Cardiac muscle cell (in vitro differentiated cells and primary cell): Measurements from ENCODE around the gene ABL2. TPM values are rescaled to one million over a fixed set of nuclear protein-coding genes. Genes with fewer than 3 reads are reported as not detected.

Experiments used
- DNase-seq, 2 donors: peaks; one replicate each; pipeline versions ENCODE4 v3.0.0 to v3.0.0-alpha.2; 2010 to 2017; ENCODE audit warnings: low read depth in 1 of 2, low spot score in 1 of 2
- H3K27ac ChIP-seq: fragments of 200-600 bp; sonication (generic); 2 replicates; pipeline ENCODE4 v1.5.1; 2016
- H3K27me3 ChIP-seq: fragments of 200-600 bp; sonication (generic); 2 replicates; pipeline ENCODE4 v1.6.0; 2016; ENCODE audit warnings: control low read depth
- H3K36me3 ChIP-seq: fragments of 200-600 bp; sonication (generic); 2 replicates; pipeline ENCODE4 v1.5.1; 2016; ENCODE audit warnings: control low read depth
- H3K4me1 ChIP-seq: fragments of 200-600 bp; sonication (generic); 2 replicates; pipeline ENCODE4 v1.8.1; 2017; ENCODE audit warnings: low read depth, mild to moderate bottlenecking, mixed run types
- H3K4me3 ChIP-seq: fragments of 200-600 bp; sonication (generic); 2 replicates; pipeline ENCODE4 v1.5.1; 2016; ENCODE audit warnings: mild to moderate bottlenecking
- H3K9me3 ChIP-seq: fragments of 200-600 bp; sonication (generic); 2 replicates; pipeline ENCODE4 v1.5.1; 2017; ENCODE audit warnings: low read depth, mild to moderate bottlenecking, control low read depth
- CTCF ChIP-seq: IDR thresholded peaks from 2 replicates; pipeline ENCODE4 v1.5.1; 2012; ENCODE audit warnings: low read depth, mild to moderate bottlenecking, low read length
- polyA plus RNA-seq: library from polyadenylated mRNA; unstranded; fragments of >200 nt; fragmentation: Nextera tagmentation; extraction: Ambion mirVana; gene quantifications from 2 replicates; pipeline ENCODE4 v1.2.1, GENCODE V29; 2016
- total RNA-seq: library from RNA; depleted of rRNA; stranded (reverse); fragments of >200 nt; gene quantifications from 2 replicates; pipeline ENCODE4 v1.2.3, GENCODE V29; 2016

ABL2 gene
- total and polyA plus RNA-seq, 2 experiments from 2014 or later, result 6.9 to 13.5 TPM

- H3K27ac ChIP-seq, result no peak overlapping the region
- H3K9me3 ChIP-seq, result no peaks in the 10 kb centered on the region
- no peak overlapping the region for H3K4me3 ChIP-seq
- no peak for TF ChIP-seq CTCF
- DNase-seq, result no peak
- no peaks in the 10 kb centered on the region for H3K4me1 ChIP-seq
- H3K27me3 ChIP-seq, result no peaks in the 10 kb centered on the region
- no peaks in the 10 kb centered on the region for H3K36me3 ChIP-seq
Observed at GRCh38 chr1:179187043-179187442, 42.4 kb downstream of the ABL2 start.

GRCh38 chr1:179184403-179184802 lies 45.1 kb downstream of the ABL2 start:
- DNase-seq, result no peak
- no peak overlapping the region for H3K4me3 ChIP-seq
- H3K27me3 ChIP-seq, result no peaks in the 10 kb centered on the region
- H3K36me3 ChIP-seq, result no peaks in the 10 kb centered on the region
- H3K27ac ChIP-seq, result no peak overlapping the region
- no peaks in the 10 kb centered on the region for H3K9me3 ChIP-seq
- H3K4me1 ChIP-seq, result no peaks in the 10 kb centered on the region
- TF ChIP-seq CTCF, result no peak

- no peaks in the 10 kb centered on the region for H3K9me3 ChIP-seq
- TF ChIP-seq CTCF, result no peak
- no peaks in the 10 kb centered on the region for H3K36me3 ChIP-seq
- DNase-seq, result no peak
- no peaks in the 10 kb centered on the region for H3K27me3 ChIP-seq
- H3K4me1 ChIP-seq, result no peaks in the 10 kb centered on the region
- no peak overlapping the region for H3K4me3 ChIP-seq
- no peak overlapping the region for H3K27ac ChIP-seq
Observed at GRCh38 chr1:179183857-179184256, 45.6 kb downstream of the ABL2 start.

GRCh38 chr1:179178950-179179349 lies 50.5 kb downstream of the ABL2 start:
- no peaks in the 10 kb centered on the region for H3K36me3 ChIP-seq
- no peak overlapping the region for H3K4me3 ChIP-seq
- no peaks in the 10 kb centered on the region for H3K9me3 ChIP-seq
- no peaks in the 10 kb centered on the region for H3K27me3 ChIP-seq
- TF ChIP-seq CTCF, result no peak
- DNase-seq, result peak in 1 of 2 donors; percentile 66
- H3K27ac ChIP-seq, result no peak overlapping the region
- H3K4me1 ChIP-seq, result peaks cover 9% of the 10 kb centered on the region

GRCh38 chr1:179178183-179178582 lies 51.3 kb downstream of the ABL2 start:
- Histone ChIP-seq H3K36me3 (no peaks in the 10 kb centered on the region), H3K4me3 (no peak overlapping the region), H3K9me3 (no peaks in the 10 kb centered on the region), H3K4me1 (peaks cover 9% of the 10 kb centered on the region), H3K27me3 (no peaks in the 10 kb centered on the region), H3K27ac (no peak overlapping the region)
- TF ChIP-seq CTCF, result no peak
- DNase-seq, result no peak

GRCh38 chr1:179177615-179178014 lies 51.9 kb downstream of the ABL2 start:
- no peaks in the 10 kb centered on the region for H3K27me3 ChIP-seq
- H3K9me3 ChIP-seq, result no peaks in the 10 kb centered on the region
- DNase-seq, result no peak
- no peaks in the 10 kb centered on the region for H3K36me3 ChIP-seq
- H3K27ac ChIP-seq, result no peak overlapping the region
- peaks cover 9% of the 10 kb centered on the region for H3K4me1 ChIP-seq
- no peak for TF ChIP-seq CTCF
- no peak overlapping the region for H3K4me3 ChIP-seq
